ENCODE results near the gene POLR2J2. TPM values are rescaled to one million over a fixed set of nuclear protein-coding genes. Genes with fewer than 3 reads are reported as not detected.
"Not testable (repeated sequence)": the region's sequence is repeated elsewhere in the genome, so short reads cannot be mapped to it uniquely, and the experiment has no call there.

Gene POLR2J2
- total RNA-seq, 1 experiment from 2014 or later = 5.2 TPM

DNA sequence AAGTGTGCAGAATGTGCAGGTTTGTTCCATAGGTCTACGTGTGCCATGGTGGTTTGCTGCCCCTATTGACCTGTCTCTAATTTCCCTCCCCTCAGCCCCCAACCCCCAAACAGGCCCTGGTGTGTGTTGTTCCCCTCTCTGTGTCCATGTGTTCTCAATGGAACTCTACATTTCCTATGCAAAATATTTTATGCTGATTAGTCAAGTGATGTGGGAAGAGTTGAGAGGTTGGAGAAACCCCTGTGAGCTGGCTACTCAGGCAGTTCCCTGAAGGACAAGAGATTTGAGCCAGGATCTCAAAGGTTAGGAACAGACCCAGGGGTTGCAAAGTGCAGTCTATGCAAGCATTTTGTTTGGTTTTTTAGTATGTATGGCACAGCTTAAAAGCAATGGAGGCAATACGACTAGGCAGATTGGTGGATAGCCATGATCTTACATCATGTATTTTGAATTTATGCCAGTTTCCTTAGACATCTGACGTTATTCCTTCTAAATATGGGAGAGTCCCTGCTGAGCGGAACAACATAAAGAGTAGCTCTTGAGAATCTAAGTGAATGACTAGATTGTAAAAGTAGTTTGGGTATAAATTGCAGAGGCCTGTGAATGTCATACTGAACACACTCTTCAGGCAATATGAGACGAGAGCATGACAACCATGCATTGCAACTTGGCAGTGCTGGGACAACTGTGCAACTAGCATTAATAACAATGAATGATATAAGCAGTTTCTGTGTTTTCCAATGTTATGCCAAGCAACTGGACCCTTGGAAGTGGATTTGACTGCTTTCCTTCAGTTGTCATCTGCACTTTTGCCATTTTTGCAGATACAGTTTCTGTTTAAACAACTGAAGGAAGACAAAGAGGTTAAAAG is 26.4 kb upstream of the POLR2J2 start:
- POLR2A ChIA-PET (ENCODE audit: low non-redundant PET); H3K4me1 ChIP-seq (ENCODE audit: insufficient read depth, low read length, poor library complexity, severe bottlenecking); H3K27ac ChIP-seq (ENCODE audit: low read depth, low read length, poor library complexity, severe bottlenecking); BruUV-seq (replicated peaks); H3K9me3 ChIP-seq (ENCODE audit: low read depth, low read length, poor library complexity, severe bottlenecking); H3K4me3 ChIP-seq (ENCODE audit: low read depth, low read length, poor library complexity, severe bottlenecking); intact Hi-C loops (cut with micrococcal nuclease; ENCODE audit: unreplicated experiment); H3K27me3 ChIP-seq (replicated peaks; ENCODE audit: insufficient read depth, low read depth, low read length, poor library complexity); H3K36me3 ChIP-seq (ENCODE audit: insufficient read depth, low read length, poor library complexity, severe bottlenecking); CTCF ChIA-PET: not testable (repeated sequence)
- peak; percentile 50 for DNase-seq (ENCODE audit: low spot score)

DNA sequence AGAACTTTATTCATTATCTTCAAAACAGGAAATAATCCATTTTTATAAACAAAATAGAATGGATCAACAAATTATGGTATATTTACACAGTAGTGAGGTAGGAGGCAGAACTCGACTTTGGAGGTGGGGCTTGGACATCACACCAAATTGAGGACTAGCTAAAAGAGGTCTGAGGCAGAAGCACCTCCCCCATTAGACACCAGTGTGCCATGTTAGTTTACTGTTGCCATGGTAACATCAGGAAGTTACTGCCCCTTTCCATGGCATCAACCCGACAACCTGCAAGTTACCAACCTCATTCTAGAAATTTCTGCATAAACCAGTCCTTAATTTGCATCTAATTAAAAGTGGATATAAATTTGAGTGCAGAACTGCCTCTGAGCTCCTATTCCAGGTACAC is 24.5 kb upstream of the POLR2J2 start:
- H3K36me3 ChIP-seq (ENCODE audit: insufficient read depth, low read length, poor library complexity, severe bottlenecking); H3K4me1 ChIP-seq (ENCODE audit: insufficient read depth, low read length, poor library complexity, severe bottlenecking); H3K27me3 ChIP-seq (replicated peaks; ENCODE audit: insufficient read depth, low read depth, low read length, poor library complexity); BruUV-seq (replicated peaks); DNase-seq (ENCODE audit: low spot score); POLR2A ChIA-PET (ENCODE audit: low non-redundant PET); H3K4me3 ChIP-seq (ENCODE audit: low read depth, low read length, poor library complexity, severe bottlenecking); intact Hi-C loops (cut with micrococcal nuclease; ENCODE audit: unreplicated experiment); CTCF ChIA-PET; H3K9me3 ChIP-seq (ENCODE audit: low read depth, low read length, poor library complexity, severe bottlenecking); H3K27ac ChIP-seq (ENCODE audit: low read depth, low read length, poor library complexity, severe bottlenecking): not testable (repeated sequence)

DNA sequence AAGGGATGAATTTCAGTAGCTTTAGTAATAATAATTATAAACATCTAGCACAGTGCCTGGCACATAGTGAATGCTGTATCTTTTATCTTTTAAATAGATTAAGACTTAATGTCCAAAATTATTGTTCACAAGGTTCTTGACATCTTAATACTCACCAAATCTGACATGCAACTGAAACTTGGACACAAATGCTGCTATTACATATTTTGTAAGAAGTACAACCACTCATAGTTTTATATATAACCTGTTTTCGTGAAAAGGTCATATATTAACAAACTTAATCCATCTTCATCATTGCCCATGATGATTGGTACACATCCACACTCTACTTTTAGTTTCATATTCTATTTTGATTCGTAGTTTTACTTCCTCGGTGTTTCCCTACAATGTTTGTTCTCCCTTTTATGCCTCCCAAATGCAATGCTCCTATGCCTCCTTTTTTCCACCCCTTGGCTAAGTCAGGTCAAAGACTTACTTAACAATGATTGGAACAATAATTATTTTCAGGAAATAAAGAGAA is 23.6 kb upstream of the POLR2J2 start:
- H3K4me1 ChIP-seq (ENCODE audit: insufficient read depth, low read length, poor library complexity, severe bottlenecking); H3K4me3 ChIP-seq (ENCODE audit: low read depth, low read length, poor library complexity, severe bottlenecking); H3K36me3 ChIP-seq (ENCODE audit: insufficient read depth, low read length, poor library complexity, severe bottlenecking); H3K27me3 ChIP-seq (replicated peaks; ENCODE audit: insufficient read depth, low read depth, low read length, poor library complexity); CTCF ChIA-PET; POLR2A ChIA-PET (ENCODE audit: low non-redundant PET); H3K27ac ChIP-seq (ENCODE audit: low read depth, low read length, poor library complexity, severe bottlenecking); intact Hi-C loops (cut with micrococcal nuclease; ENCODE audit: unreplicated experiment); DNase-seq (ENCODE audit: low spot score); BruUV-seq (replicated peaks); H3K9me3 ChIP-seq (ENCODE audit: low read depth, low read length, poor library complexity, severe bottlenecking): not testable (repeated sequence)

DNA sequence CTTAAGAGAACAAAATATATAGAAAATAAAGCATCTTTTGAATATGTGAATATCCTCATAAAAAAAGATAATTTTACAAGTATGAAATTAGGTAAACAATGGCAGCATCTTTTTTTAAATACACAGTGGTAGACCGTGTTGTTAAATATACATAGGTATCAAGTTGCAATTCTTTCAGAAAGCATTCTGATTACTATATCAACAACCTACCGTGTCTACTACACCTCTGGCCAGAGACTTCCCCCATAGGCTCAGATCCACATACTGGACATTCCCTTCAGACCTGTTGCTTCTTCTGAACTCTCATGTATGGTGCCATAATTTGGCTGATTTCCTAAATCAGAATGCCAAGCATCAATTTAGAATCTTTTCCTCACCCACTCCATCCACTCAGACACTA is 22.5 kb upstream of the POLR2J2 start:
- H3K27ac ChIP-seq (ENCODE audit: low read depth, low read length, poor library complexity, severe bottlenecking); CTCF ChIA-PET; H3K9me3 ChIP-seq (ENCODE audit: low read depth, low read length, poor library complexity, severe bottlenecking); H3K4me3 ChIP-seq (ENCODE audit: low read depth, low read length, poor library complexity, severe bottlenecking); BruUV-seq (replicated peaks); DNase-seq (ENCODE audit: low spot score); H3K27me3 ChIP-seq (replicated peaks; ENCODE audit: insufficient read depth, low read depth, low read length, poor library complexity); POLR2A ChIA-PET (ENCODE audit: low non-redundant PET); H3K36me3 ChIP-seq (ENCODE audit: insufficient read depth, low read length, poor library complexity, severe bottlenecking); H3K4me1 ChIP-seq (ENCODE audit: insufficient read depth, low read length, poor library complexity, severe bottlenecking); intact Hi-C loops (cut with micrococcal nuclease; ENCODE audit: unreplicated experiment): not testable (repeated sequence)

DNA sequence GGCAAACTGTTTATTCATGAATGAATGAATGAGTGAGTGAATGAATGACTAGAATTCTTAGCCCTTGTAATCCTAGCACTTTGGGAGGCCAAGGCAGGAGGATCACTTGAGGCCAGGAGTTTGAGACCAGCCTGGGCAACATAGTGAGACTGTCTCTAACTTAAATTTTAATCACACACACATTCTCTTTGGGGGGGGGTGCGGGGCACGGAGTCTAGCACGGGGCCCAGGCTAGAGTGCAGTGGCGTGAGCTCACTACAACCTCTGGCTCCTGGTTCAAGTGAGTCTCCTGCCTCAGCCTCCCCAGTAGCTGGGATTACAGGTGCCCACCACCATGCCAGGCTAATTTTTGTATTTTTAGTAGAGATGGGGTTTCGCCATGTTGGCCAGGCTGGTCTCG is 19.1 kb upstream of the POLR2J2 start:
- BruUV-seq (replicated peaks); intact Hi-C loops (cut with micrococcal nuclease; ENCODE audit: unreplicated experiment): not testable (repeated sequence)

DNA sequence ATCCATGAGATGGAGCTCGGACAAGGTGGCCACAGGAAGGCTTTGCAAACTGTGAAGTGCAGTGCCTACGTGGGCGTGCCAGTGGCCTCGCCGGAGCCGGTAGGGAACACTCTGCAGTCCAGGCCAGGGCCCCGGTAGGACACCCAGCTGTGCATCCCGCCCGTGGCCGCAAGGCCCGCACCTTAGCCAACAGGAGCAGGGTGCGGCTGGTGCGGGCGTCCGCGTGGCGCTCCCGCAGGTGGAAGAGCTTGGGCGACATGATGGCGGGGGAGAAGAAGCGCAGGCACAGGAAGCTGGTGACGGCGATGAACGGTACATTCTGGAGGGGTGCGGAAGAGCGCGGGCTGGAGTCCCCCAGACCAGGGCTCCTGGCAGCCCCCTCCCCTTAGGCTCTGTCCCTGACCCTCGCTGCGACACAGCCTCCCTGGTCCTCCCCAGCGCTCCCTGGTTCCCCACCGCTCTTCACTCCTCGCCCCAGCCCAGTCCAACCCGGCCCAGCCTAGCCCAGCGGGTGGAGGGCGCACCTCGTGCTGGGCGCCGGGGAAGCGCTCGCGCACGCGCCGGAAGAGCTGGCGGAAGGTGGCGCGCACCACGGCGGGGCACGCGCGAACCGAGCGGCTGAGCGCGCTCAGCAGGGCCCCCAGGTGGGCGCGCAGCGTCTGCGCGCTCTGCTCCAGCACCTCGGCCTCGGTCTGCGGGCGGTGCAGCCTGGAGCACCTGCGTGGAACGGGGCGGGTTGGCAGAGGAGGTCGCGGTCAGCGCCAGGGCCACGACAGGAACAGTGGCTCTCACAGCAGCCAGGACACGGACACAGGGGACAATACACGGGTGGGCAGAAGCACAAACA is 18.2 kb upstream of the POLR2J2 start:
- CTCF ChIA-PET; H3K36me3 ChIP-seq (ENCODE audit: insufficient read depth, low read length, poor library complexity, severe bottlenecking); POLR2A ChIA-PET (ENCODE audit: low non-redundant PET); intact Hi-C loops (cut with micrococcal nuclease; ENCODE audit: unreplicated experiment); H3K4me3 ChIP-seq (ENCODE audit: low read depth, low read length, poor library complexity, severe bottlenecking); DNase-seq (ENCODE audit: low spot score); H3K9me3 ChIP-seq (ENCODE audit: low read depth, low read length, poor library complexity, severe bottlenecking); BruUV-seq (replicated peaks); H3K27me3 ChIP-seq (replicated peaks; ENCODE audit: insufficient read depth, low read depth, low read length, poor library complexity); H3K4me1 ChIP-seq (ENCODE audit: insufficient read depth, low read length, poor library complexity, severe bottlenecking); H3K27ac ChIP-seq (ENCODE audit: low read depth, low read length, poor library complexity, severe bottlenecking): not testable (repeated sequence)

More for the DNA sequence above, 19.1 kb upstream of the POLR2J2 start:
- H3K27ac ChIP-seq (ENCODE audit: low read depth, low read length, poor library complexity, severe bottlenecking); CTCF ChIA-PET; H3K36me3 ChIP-seq (ENCODE audit: insufficient read depth, low read length, poor library complexity, severe bottlenecking); DNase-seq (ENCODE audit: low spot score); H3K27me3 ChIP-seq (replicated peaks; ENCODE audit: insufficient read depth, low read depth, low read length, poor library complexity); H3K9me3 ChIP-seq (ENCODE audit: low read depth, low read length, poor library complexity, severe bottlenecking); H3K4me3 ChIP-seq (ENCODE audit: low read depth, low read length, poor library complexity, severe bottlenecking); POLR2A ChIA-PET (ENCODE audit: low non-redundant PET); H3K4me1 ChIP-seq (ENCODE audit: insufficient read depth, low read length, poor library complexity, severe bottlenecking): not testable (repeated sequence)

DNA sequence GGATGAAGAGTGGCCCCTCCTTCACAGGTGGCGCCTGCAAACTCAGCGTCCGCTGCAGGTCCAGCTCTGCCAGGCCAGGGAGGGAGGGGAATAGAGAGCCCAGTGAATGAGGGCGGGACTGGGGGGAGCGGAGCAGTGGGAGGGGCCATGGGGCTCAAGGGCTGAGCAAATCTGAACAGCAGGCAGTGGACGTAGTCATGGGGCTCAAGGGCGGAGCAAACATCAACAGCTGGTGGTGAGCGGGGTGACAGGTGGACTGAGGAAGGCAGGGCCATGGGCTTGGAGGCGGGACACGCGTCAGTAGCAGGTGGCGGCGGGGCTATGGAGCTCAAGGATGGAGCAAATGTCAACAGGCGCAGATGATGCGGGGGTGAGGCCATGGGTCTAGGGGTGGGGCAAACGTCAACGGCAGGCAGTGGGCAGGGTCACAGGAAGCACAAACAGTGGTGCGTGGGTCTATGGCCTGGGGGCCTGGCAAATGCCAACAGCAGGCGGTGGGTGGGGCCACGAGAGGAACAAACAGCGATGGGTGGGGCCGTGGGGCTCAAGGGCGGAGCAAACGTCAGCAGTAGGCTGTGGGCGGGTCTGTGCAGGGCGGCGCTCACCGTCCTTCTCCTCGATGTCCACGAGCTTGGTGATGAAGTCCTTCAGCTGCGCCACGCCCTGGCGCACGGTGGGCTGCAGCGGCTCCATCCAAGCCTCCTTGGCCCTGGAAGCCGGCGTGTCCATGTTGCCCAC is 17.0 kb upstream of the POLR2J2 start:
- H3K36me3 ChIP-seq (ENCODE audit: insufficient read depth, low read length, poor library complexity, severe bottlenecking); H3K27ac ChIP-seq (ENCODE audit: low read depth, low read length, poor library complexity, severe bottlenecking); BruUV-seq (replicated peaks); DNase-seq (ENCODE audit: low spot score); POLR2A ChIA-PET (ENCODE audit: low non-redundant PET); intact Hi-C loops (cut with micrococcal nuclease; ENCODE audit: unreplicated experiment); CTCF ChIA-PET; H3K4me1 ChIP-seq (ENCODE audit: insufficient read depth, low read length, poor library complexity, severe bottlenecking); H3K9me3 ChIP-seq (ENCODE audit: low read depth, low read length, poor library complexity, severe bottlenecking); H3K4me3 ChIP-seq (ENCODE audit: low read depth, low read length, poor library complexity, severe bottlenecking); H3K27me3 ChIP-seq (replicated peaks; ENCODE audit: insufficient read depth, low read depth, low read length, poor library complexity): not testable (repeated sequence)

Data from A673 (cell line).